Stimulated activated CD8-positive, alpha-beta memory T cell treated with anti-CD3 and anti-CD28 coated beads, Interleukin-7, amount 100 ng/mL, for 4 hours (primary cell): ENCODE data around the gene MGLL.
"Not testable (repeated sequence)": the region's sequence is repeated elsewhere in the genome, so short reads cannot be mapped to it uniquely, and the experiment has no call there.

ENCODE experiments used
- DNase-seq, 2 donors: peaks; one replicate each; pipeline ENCODE4 v3.0.0-alpha.2; 2020; ENCODE audit warnings: low read depth in 2 of 2

MGLL gene

GRCh38 chr3:127655641-127656040 lies 166.7 kb downstream of the MGLL start:
- no peak for DNase-seq

- DNase-seq: not testable (repeated sequence)
These were observed 167.3 kb downstream of the MGLL start for GRCh38 chr3:127654993-127655392.

- DNase-seq: no peak
These were observed 167.9 kb downstream of the MGLL start for GRCh38 chr3:127654374-127654773.

- DNase-seq: no peak
These were observed 169.9 kb downstream of the MGLL start for GRCh38 chr3:127652246-127652995.

GRCh38 chr3:127651516-127652172 lies 170.7 kb downstream of the MGLL start:
- no peak for DNase-seq

- no peak for DNase-seq
These were observed 172.1 kb downstream of the MGLL start for GRCh38 chr3:127650236-127650635.

GRCh38 chr3:127647845-127648204 lies 174.5 kb downstream of the MGLL start:
- DNase-seq: no peak

- no peak for DNase-seq
These were observed 175.0 kb downstream of the MGLL start for GRCh38 chr3:127647166-127647844.

GRCh38 chr3:127646501-127647046 lies 175.7 kb downstream of the MGLL start:
- no peak for DNase-seq

- no peak for DNase-seq
These were observed 176.8 kb downstream of the MGLL start for GRCh38 chr3:127645371-127646015.

- no peak for DNase-seq
These were observed 177.5 kb downstream of the MGLL start for GRCh38 chr3:127644641-127645370.

GRCh38 chr3:127640042-127640355 lies 182.3 kb downstream of the MGLL start:
- DNase-seq: no peak

- DNase-seq: no peak
These were observed 182.9 kb downstream of the MGLL start for GRCh38 chr3:127639173-127640041.
